Measurements from ENCODE around the gene C17orf107. TPM values are rescaled to one million over a fixed set of nuclear protein-coding genes. Genes with fewer than 3 reads are reported as not detected.

C17orf107 gene
- total RNA-seq, 1 experiment from 2014 or later: 0.36 TPM

GRCh38 chr17:4939546-4939795 lies 40.1 kb downstream of the C17orf107 start:
- POLR2A ChIA-PET (ENCODE audit: unreplicated experiment): interaction anchor here (0.8 to 1.5 kb wide), 2 partner anchors 9 to 28 kb away, joined by 3 to 8 read pairs; partner anchors contain the start of genes PFN1 and SPAG7
- Histone ChIP-seq H3K4me2 (ENCODE audit: low read length) (peak overlapping the region; percentile 97), H3K4me3 (ENCODE audit: low read length) (peak overlapping the region; percentile 91), H3K36me3 (ENCODE audit: low read depth, low read length) (peaks cover 18% of the 10 kb centered on the region; the same call in 1 of the 2 replicates), H3K9ac (ENCODE audit: low read length) (peak overlapping the region; percentile 98), H3K79me2 (ENCODE audit: low read length) (peaks cover 60% of the 10 kb centered on the region), H3K9me3 (ENCODE audit: low read length) (no peaks in the 10 kb centered on the region), H4K20me1 (ENCODE audit: low read length) (peaks cover 3% of the 10 kb centered on the region), H3K9me2 (replicated peaks; ENCODE audit: low read length) (no peaks in the 10 kb centered on the region), H2AFZ (ENCODE audit: low read length) (peak overlapping the region; percentile 76), H3K27ac (ENCODE audit: low read length) (peak overlapping the region; percentile 87), H3K27me3 (ENCODE audit: low read length) (no peaks in the 10 kb centered on the region), H3K4me1 (ENCODE audit: insufficient read depth, low read length) (peaks cover 23% of the 10 kb centered on the region), H3F3A (ENCODE audit: low read length, unreplicated experiment) (no peaks in the 10 kb centered on the region)
- DNase-seq (no peak), ATAC-seq (no peak)
- TF ChIP-seq CTCF (conservative IDR thresholded peaks at IDR 0.05; ENCODE audit: low read depth, low read length) (no peak), EZH2phosphoT487 (IDR thresholded peaks at IDR 0.05; ENCODE audit: borderline replicate concordance, low read length) (no peak)
- CTCF ChIA-PET: interaction anchor here (1.0 to 2.4 kb wide), 4 partner anchors 11 to 149 kb away, joined by 3 to 18 read pairs (median 4); no protein-coding TSS in a partner anchor
- intact Hi-C loops (cut with micrococcal nuclease): no loop called here
- BruUV-seq (replicated peaks): no TSS peak

- Histone ChIP-seq H2AFZ (ENCODE audit: low read length) (peak within 1 kb of the TSS; percentile 84), H4K20me1 (ENCODE audit: low read length) (peaks cover 8% of the 10 kb centered on the region), H3K27ac (ENCODE audit: low read length) (peak within 1 kb of the TSS; percentile 87), H3K79me2 (ENCODE audit: low read length) (peaks cover 65% of the 10 kb centered on the region), H3F3A (ENCODE audit: low read length, unreplicated experiment) (no peaks in the 10 kb centered on the region), H3K4me1 (ENCODE audit: insufficient read depth, low read length) (peaks cover 25% of the 10 kb centered on the region), H3K9me3 (ENCODE audit: low read length) (no peaks in the 10 kb centered on the region), H3K9me2 (replicated peaks; ENCODE audit: low read length) (no peaks in the 10 kb centered on the region), H3K27me3 (ENCODE audit: low read length) (no peaks in the 10 kb centered on the region), H3K36me3 (ENCODE audit: low read depth, low read length) (peaks cover 22% of the 10 kb centered on the region; the same call in 1 of the 2 replicates), H3K4me2 (ENCODE audit: low read length) (peak within 1 kb of the TSS; percentile 97), H3K4me3 (ENCODE audit: low read length) (peak within 1 kb of the TSS; percentile 91), H3K9ac (ENCODE audit: low read length) (peak within 1 kb of the TSS; percentile 98)
- TF ChIP-seq CTCF (conservative IDR thresholded peaks at IDR 0.05; ENCODE audit: low read depth, low read length) (no peak), EZH2phosphoT487 (IDR thresholded peaks at IDR 0.05; ENCODE audit: borderline replicate concordance, low read length) (no peak), EZH2 (IDR thresholded peaks at IDR 0.05; ENCODE audit: low read length, unreplicated experiment) (no peak)
- ChIA-PET POLR2A (ENCODE audit: unreplicated experiment) (interaction anchor here (0.6 to 1.5 kb wide), 4 partner anchors 9 to 37 kb away, joined by 3 to 8 read pairs (median 3); partner anchors contain the start of genes CHRNE, PFN1 and SPAG7), CTCF (interaction anchor here (1.0 to 2.4 kb wide), 4 partner anchors 10 to 150 kb away, joined by 3 to 18 read pairs (median 4); no protein-coding TSS in a partner anchor)
- BruUV-seq (replicated peaks): no TSS peak
- intact Hi-C loops (cut with micrococcal nuclease): loop anchor here (5.0 kb wide), 1 partner anchor 33 kb away; no protein-coding TSS in a partner anchor
- DNase-seq (peak; percentile 97), ATAC-seq (peak; percentile 79)
Measured at GRCh38 chr17:4939796-4940554, 40.6 kb downstream of the C17orf107 start, which contains the start of the genes RNF167 and SLC25A11. Gene RNF167, plus strand, starts transcription at chr17:4940268. Its CDS starts 642 bp downstream, at chr17:4940910. Gene SLC25A11, minus strand, starts transcription at chr17:4940046. Its CDS starts 136 bp downstream, at chr17:4939910.

All from PC-3 (cell line).